Stomach (tissue), 4 donors: ENCODE measurements around the gene CTIF.

Experiments
- CTCF ChIP-seq, 7 experiments: fragments of 450-650 bp in 4 of 7; fragments of 200-600 bp in 3 of 7; sonication (generic) in 3 of 7; IDR thresholded peaks; one replicate each; pipeline ENCODE4 v1.5.1; 2016 to 2019; ENCODE audit warnings: antibody characterized with exemption in 7 of 7, control low read depth in 2 of 7, mild to moderate bottlenecking in 1 of 7
- EP300 ChIP-seq: sonication (generic); formaldehyde crosslinking; IDR thresholded peaks from one replicate; pipeline ENCODE4 v1.6.1; 2017; ENCODE audit warnings: antibody characterized with exemption
- POLR2A ChIP-seq, 4 donors: fragments of 450-650 bp; IDR thresholded peaks; one replicate each; pipeline ENCODE4 v1.6.1; 2016; ENCODE audit warnings: antibody characterized with exemption in 4 of 4, control low read depth in 2 of 4, mild to moderate bottlenecking in 1 of 4, moderate library complexity in 1 of 4

- TF ChIP-seq CTCF (IDR thresholded peaks at IDR 0.05) (no peak), EP300 (no peak), POLR2A (IDR thresholded peaks at IDR 0.05) (no peak)
Measured at GRCh38 chr18:48900469-48900868, 361.6 kb downstream of the CTIF start.
